Natural killer cell (primary cell): Measurements from ENCODE around the gene KCNIP2. TPM values are rescaled to one million over a fixed set of nuclear protein-coding genes. Genes with fewer than 3 reads are reported as not detected.

ENCODE experiments used
- ATAC-seq, 3 donors: fragments of 150-1000 bp in 2 of 3; fragments of 200-7000 bp in 1 of 3; cut with Tn5 transposase; 1 replicate in 1 of 3; 2 replicates in 2 of 3; pipeline ENCODE4 v1.10.0; 2021; ENCODE audit warnings: mild to moderate bottlenecking in 2 of 3, moderate library complexity in 2 of 3
- DNase-seq, 2 donors: peaks; one replicate each; pipeline versions ENCODE4 v3.0.0 to v3.0.0-alpha.2; 2013 to 2021; ENCODE audit warnings: mixed read lengths in 1 of 2
- H3K27ac ChIP-seq: one replicate; pipeline ENCODE4 v1.5.1; 2013; ENCODE audit warnings: mild to moderate bottlenecking, low read length
- H3K27me3 ChIP-seq: one replicate; pipeline ENCODE4 v1.6.1; 2013; ENCODE audit warnings: low read length; ENCODE audit not compliant: control insufficient read depth, insufficient read depth
- H3K36me3 ChIP-seq: one replicate; pipeline ENCODE4 v1.6.1; 2013; ENCODE audit warnings: low read length; ENCODE audit not compliant: control insufficient read depth, insufficient read depth
- H3K4me1 ChIP-seq: one replicate; pipeline ENCODE4 v1.6.1; 2013; ENCODE audit warnings: low read length; ENCODE audit not compliant: control insufficient read depth, insufficient read depth
- H3K4me3 ChIP-seq: one replicate; pipeline ENCODE4 v1.5.1; 2013; ENCODE audit warnings: low read length
- H3K9me3 ChIP-seq: one replicate; pipeline ENCODE4 v1.6.1; 2013; ENCODE audit warnings: low read length; ENCODE audit not compliant: control insufficient read depth, insufficient read depth
- H3K27ac Mint-ChIP-seq, 2 donors: one replicate each; pipeline ENCODE4 v1.8.0; 2022; ENCODE audit warnings: mild to moderate bottlenecking in 2 of 2, mixed read lengths in 2 of 2, moderate library complexity in 1 of 2
- H3K27me3 Mint-ChIP-seq, 2 donors: one replicate each; pipeline ENCODE4 v1.8.0; 2022; ENCODE audit warnings: low read depth in 2 of 2, mixed read lengths in 2 of 2
- H3K36me3 Mint-ChIP-seq: one replicate; pipeline ENCODE4 v1.8.0; 2022; ENCODE audit warnings: mixed read lengths
- H3K4me1 Mint-ChIP-seq, 2 donors: one replicate each; pipeline ENCODE4 v1.8.0; 2022; ENCODE audit warnings: mixed read lengths in 2 of 2
- H3K4me3 Mint-ChIP-seq: one replicate; pipeline ENCODE4 v1.8.0; 2022; ENCODE audit warnings: mild to moderate bottlenecking, moderate library complexity, mixed read lengths
- H3K9me3 Mint-ChIP-seq, 2 donors: one replicate each; pipeline ENCODE4 v1.8.0; 2022; ENCODE audit warnings: mixed read lengths in 2 of 2
- WGBS: methylation state at CpG from one replicate; pipeline ENCODE4 v1.1.7; 2013; ENCODE audit warnings: missing lambda C conversion rate; ENCODE audit not compliant: insufficient coverage; 5-methylcytosine and 5-hydroxymethylcytosine counted together
- intact Hi-C: fragments of 100-400 bp; cut with micrococcal nuclease; formaldehyde crosslinking; loops from one replicate; pipeline ENCODE4 v1.14.2; 2022
- total RNA-seq, 4 donors: library from RNA; stranded (reverse); fragments of 120-200 nt in 1 of 4; gene quantifications; one replicate each; pipeline versions ENCODE4 v1.2.3 to v1.2.4, GENCODE V29; 2013 to 2022
- TF ChIP-seq, protein P1 (sequence below): fragments of 200-600 bp; IDR thresholded peaks from one replicate; pipeline ENCODE4 v1.8.0; 2022; ENCODE audit warnings: antibody characterized with exemption

The KCNIP2 gene
- total RNA-seq, 3 donors from 2014 or later (not counting 1 experiment from before 2014, with no cell fraction given): 0.97 to 2.0 (median 1.6) TPM

DNA sequence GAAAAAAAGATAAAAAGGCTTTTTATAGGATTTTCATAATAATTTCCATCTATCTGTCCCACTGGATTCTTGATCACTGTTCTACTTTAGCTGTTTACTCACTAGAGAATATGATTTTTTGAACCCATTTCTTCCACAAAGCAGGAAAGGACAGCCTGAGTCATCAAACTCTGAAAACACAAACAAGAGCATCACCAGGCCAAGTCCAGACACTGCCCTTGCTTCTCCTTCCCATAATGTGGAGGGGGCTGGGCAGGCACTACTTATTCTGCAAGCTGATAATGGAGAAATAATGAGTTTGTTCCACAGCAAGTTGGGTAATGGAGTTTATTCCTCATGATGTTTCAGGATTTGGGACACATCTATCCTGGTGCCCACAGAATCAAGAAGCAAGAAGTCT, 13.0 kb upstream of the KCNIP2 start:
- H3K27ac Mint-ChIP-seq: no peak overlapping the region
- no peaks in the 10 kb centered on the region for H3K27me3 Mint-ChIP-seq
- intact Hi-C loops: no loop called here
- TF ChIP-seq, protein P1, sequence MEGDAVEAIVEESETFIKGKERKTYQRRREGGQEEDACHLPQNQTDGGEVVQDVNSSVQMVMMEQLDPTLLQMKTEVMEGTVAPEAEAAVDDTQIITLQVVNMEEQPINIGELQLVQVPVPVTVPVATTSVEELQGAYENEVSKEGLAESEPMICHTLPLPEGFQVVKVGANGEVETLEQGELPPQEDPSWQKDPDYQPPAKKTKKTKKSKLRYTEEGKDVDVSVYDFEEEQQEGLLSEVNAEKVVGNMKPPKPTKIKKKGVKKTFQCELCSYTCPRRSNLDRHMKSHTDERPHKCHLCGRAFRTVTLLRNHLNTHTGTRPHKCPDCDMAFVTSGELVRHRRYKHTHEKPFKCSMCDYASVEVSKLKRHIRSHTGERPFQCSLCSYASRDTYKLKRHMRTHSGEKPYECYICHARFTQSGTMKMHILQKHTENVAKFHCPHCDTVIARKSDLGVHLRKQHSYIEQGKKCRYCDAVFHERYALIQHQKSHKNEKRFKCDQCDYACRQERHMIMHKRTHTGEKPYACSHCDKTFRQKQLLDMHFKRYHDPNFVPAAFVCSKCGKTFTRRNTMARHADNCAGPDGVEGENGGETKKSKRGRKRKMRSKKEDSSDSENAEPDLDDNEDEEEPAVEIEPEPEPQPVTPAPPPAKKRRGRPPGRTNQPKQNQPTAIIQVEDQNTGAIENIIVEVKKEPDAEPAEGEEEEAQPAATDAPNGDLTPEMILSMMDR: no peak
- Histone ChIP-seq H3K9me3 (no peaks in the 10 kb centered on the region), H3K4me3 (no peak overlapping the region), H3K27me3 (no peaks in the 10 kb centered on the region), H3K36me3 (peaks cover 2% of the 10 kb centered on the region), H3K27ac (no peak overlapping the region), H3K4me1 (no peaks in the 10 kb centered on the region)
- peaks cover 11 to 13% of the 10 kb centered on the region in 2 donors for H3K4me1 Mint-ChIP-seq
- no peak for DNase-seq
- no peak overlapping the region for H3K4me3 Mint-ChIP-seq
- ATAC-seq: no peak
- peaks cover 5 to 9% of the 10 kb centered on the region in 2 donors for H3K9me3 Mint-ChIP-seq
- peaks cover 13% of the 10 kb centered on the region for H3K36me3 Mint-ChIP-seq

DNA sequence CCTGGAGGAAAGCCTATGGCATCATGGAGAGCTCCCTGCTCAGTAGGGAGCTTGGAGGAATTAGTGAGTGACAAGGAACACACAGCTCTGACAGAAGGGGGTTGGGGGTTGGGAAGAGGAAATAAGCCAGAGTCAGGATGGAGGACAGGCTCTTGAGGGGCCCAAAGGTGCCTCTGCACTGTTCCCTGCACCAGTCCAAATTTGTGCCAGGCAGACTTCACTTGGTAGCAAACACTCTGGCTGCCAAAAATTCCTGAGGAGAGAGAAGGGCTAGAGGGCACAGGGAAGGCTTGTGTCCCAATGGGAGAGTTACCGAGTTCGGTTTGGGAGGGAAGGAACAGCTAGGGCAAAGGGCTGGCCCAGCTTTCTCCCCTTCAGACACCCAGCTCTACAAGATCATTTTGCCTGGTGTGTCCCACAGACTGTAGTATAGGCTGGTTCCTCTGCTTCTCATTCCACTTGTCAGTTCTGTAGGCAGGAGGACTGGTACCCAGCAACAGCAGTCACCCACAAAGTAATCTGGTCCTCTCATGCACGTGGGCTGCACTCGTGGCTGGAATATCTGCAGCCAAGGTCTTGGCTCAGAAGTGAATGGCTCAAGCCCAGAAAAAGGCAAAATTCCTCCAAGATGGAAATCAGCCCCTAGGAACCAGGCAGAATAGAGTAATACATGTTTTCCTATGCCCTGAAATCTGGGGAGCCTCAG, 8.0 kb upstream of the KCNIP2 start:
- Histone ChIP-seq H3K4me1 (no peaks in the 10 kb centered on the region), H3K4me3 (no peak overlapping the region), H3K36me3 (peaks cover 21% of the 10 kb centered on the region), H3K27ac (no peak overlapping the region), H3K9me3 (no peaks in the 10 kb centered on the region), H3K27me3 (no peaks in the 10 kb centered on the region)
- no peaks in the 10 kb centered on the region for H3K36me3 Mint-ChIP-seq
- intact Hi-C loops: no loop called here
- no peaks in the 10 kb centered on the region for H3K9me3 Mint-ChIP-seq
- H3K4me1 Mint-ChIP-seq: peaks cover 4% of the 10 kb centered on the region in 2 donors
- no peaks in the 10 kb centered on the region for H3K27me3 Mint-ChIP-seq
- TF ChIP-seq, protein P1: no peak
- DNase-seq (no peak), ATAC-seq (no peak)
- no peak overlapping the region for H3K4me3 Mint-ChIP-seq
- over 99% methylated on average over 4 of the region's 4 CpGs for WGBS
- H3K27ac Mint-ChIP-seq: peak overlapping the region in 1 of 2 donors; percentile 21

DNA sequence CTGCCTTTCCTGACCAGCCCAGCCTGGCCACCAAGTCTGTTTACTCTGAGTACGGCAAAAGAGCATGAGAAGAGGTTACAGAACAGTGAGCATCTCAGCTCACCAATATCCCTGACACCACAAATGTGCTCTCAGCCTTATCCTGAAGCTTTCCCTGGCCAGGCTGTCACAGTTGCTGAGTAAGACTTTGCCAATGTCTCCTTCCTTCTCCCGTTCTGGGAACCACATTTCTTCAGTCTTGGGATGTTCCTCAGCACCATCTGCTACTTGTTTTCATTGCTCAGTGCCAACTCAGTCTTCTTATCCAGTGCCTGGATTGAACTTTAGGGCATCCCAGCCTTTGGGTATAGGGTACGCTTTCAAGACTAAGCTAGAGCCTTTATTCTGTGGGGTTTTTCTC, 7.1 kb upstream of the KCNIP2 start:
- Mint-ChIP-seq H3K27me3 (no peaks in the 10 kb centered on the region), H3K36me3 (no peaks in the 10 kb centered on the region), H3K4me1 (peaks cover 4% of the 10 kb centered on the region in 2 donors), H3K27ac (peak overlapping the region in 1 of 2 donors; percentile 21), H3K4me3 (no peak overlapping the region), H3K9me3 (no peaks in the 10 kb centered on the region)
- Histone ChIP-seq H3K27ac (no peak overlapping the region), H3K27me3 (no peaks in the 10 kb centered on the region), H3K4me3 (no peak overlapping the region), H3K9me3 (no peaks in the 10 kb centered on the region), H3K36me3 (peaks cover 21% of the 10 kb centered on the region), H3K4me1 (no peaks in the 10 kb centered on the region)
- TF ChIP-seq, protein P1: no peak
- ATAC-seq (no peak), DNase-seq (no peak)
- WGBS: 91% methylated on average over 3 of the region's 3 CpGs
- intact Hi-C loops: no loop called here

DNA sequence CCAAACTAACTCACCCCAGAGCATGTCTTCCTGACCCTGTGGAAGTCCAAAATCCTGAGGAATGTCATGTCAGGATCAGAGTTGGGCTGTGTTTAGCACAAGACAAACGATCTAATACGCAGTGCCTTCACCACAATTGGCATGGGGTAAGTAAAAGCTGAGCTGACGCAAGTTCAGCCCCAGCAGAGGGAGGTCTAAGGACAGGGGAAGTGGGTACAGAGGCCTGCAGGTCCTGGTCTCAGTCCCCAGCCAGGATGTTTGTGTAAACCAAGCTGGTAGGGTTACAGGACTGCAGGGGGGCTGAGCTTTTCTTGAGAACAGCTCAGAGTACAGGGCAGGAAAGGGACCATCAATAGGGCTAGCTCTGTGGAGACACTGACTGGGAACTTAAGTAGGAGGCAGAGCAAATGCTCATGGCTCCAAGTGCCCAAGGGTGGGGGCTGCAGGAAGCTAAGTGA, 5.3 kb upstream of the KCNIP2 start:
- Mint-ChIP-seq H3K9me3 (no peaks in the 10 kb centered on the region), H3K27ac (no peak overlapping the region), H3K4me3 (no peak overlapping the region), H3K27me3 (peaks cover 6 to 7% of the 10 kb centered on the region in 2 donors), H3K4me1 (peaks cover 10 to 17% of the 10 kb centered on the region in 2 donors), H3K36me3 (no peaks in the 10 kb centered on the region)
- ATAC-seq: peak in 1 of 3 donors; percentile 41
- intact Hi-C loops: no loop called here
- H3K4me3 ChIP-seq: no peak overlapping the region
- peaks cover 5% of the 10 kb centered on the region for H3K4me1 ChIP-seq
- H3K36me3 ChIP-seq: peaks cover 21% of the 10 kb centered on the region
- H3K27me3 ChIP-seq: no peaks in the 10 kb centered on the region
- TF ChIP-seq, protein P1: no peak
- 77% methylated on average over 3 of the region's 3 CpGs for WGBS
- no peak overlapping the region for H3K27ac ChIP-seq
- no peak for DNase-seq
- H3K9me3 ChIP-seq: no peaks in the 10 kb centered on the region
